Stimulated activated CD4-positive, alpha-beta T cell treated with anti-CD3 and anti-CD28 coated beads, Interleukin-2, amount 100 ng/mL, for 4 hours (primary cell): ENCODE data around the gene DTYMK.

ENCODE experiments used
- DNase-seq: peaks from one replicate; pipeline ENCODE4 v3.0.0-alpha.2; 2020; ENCODE audit warnings: low read depth

DTYMK gene

DNA sequence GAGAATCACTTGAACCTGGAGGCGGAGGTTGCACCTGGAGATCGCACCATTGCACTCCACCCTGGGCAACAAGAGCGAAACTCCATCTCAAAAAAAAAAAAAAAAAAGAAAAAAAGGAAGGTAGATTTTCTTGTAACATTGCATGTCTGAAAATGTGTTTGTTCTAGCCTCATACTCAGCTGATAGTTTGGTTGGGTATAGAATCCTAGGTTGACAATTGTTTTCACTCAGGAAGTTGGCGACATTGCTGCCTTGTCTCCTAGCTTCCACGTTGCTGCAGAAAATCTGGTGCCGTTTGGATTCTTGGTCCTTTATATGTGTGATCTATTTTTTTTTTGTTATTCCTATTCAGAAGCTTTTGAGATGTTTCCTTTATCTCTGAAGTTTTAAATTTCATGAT is 19.9 kb upstream of the DTYMK start:
- no peak for DNase-seq

DNA sequence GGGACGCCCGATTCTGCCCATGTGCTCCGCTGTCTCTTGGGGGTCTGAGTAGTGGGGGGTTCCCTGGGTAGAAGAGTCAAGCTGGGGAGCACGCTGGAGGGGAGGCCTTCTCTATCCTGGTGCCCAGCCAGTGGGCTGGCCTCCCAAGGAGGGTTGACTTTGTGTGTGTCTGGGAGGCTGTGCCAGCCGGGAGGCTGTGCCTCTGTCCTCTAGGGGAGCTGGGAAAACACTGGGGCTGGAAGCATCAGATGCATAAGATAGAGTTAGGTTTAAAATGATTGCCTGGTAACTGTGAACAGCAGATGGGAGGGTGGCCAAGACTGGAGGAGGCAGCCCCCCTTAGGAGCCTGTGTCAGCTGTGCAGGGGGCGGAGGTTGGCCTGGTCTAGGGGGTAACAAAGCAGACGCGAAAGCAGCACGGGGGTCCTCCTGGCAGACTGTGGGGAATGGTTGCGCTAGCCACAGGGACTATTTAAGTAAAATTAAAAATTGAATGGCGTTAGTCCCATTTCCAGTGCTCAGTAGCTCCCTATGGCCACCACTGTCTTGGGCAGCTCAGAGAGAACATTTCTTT is 16.5 kb upstream of the DTYMK start:
- DNase-seq: no peak

- peak; percentile 89 for DNase-seq
Observed at GRCh38 chr2:241702155-241703031, 15.8 kb upstream of the DTYMK start.

DNA sequence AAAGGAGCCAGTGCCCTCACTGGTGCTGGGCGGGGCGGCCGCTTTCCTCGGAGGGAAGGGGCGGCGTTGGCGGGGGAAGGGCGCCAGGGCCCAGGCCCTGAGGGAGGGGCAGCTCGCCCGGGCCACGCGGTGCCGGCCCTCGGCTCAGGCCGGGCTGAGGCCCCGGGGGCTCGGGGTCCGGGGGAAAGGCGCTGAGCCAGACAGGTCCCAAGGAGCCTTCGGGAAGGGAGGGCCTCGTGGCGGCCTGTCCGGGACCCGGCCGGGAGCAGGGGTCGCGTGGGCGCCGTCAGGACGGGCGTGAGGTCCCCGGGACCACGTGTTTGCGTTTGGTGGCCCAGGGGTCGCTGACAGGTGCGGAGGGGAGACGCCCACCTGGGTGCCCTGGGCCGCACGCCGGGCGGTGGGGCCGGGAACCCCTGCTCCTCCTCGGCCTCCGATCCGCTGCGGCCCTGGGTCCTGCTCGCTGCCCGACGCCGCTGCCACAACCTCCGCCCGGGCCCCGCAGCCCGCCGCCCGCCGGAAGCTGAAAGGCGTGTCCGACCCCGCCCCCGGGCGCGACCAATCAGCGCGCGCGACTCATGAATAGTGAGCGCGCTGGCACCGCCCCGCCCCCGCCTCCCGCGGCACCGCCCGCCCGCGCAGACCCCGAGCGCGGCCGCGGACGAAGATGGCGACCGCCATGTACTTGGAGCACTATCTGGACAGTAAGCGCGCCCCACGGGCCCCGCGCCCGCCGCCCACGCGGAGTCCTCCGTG is 15.0 kb upstream of the DTYMK start, which contains the start of gene ING5:
Gene ING5 (plus strand): TSS at position 641 of the 756 bp plus-strand sequence. CDS start 27 bp downstream, at position 668.
- peak; percentile 95 for DNase-seq

- no peak for DNase-seq
Observed at GRCh38 chr2:241701149-241701398, 14.5 kb upstream of the DTYMK start.

DNA sequence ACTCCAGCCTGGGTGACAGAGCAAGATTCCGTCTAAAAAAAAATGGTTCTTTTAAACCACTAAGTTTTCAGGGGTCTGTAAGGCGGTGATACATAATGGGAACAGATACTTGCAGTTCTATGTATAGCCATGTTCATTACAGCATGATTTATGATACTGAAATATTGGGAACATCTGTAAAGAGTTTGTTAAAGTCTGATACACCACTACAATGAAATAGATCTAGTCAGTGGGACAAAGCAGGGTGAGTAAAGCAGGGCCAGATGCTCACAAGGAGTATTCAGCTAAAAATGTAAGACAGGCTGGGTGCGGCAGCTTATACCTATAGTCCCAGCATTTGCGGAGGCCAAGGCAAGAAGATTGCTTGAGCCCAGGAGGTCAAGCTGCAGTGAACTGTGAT is 9.0 kb upstream of the DTYMK start:
- no peak for DNase-seq

GRCh38 chr2:241692448-241692847 is 5.8 kb upstream of the DTYMK start:
- DNase-seq: no peak

DNA sequence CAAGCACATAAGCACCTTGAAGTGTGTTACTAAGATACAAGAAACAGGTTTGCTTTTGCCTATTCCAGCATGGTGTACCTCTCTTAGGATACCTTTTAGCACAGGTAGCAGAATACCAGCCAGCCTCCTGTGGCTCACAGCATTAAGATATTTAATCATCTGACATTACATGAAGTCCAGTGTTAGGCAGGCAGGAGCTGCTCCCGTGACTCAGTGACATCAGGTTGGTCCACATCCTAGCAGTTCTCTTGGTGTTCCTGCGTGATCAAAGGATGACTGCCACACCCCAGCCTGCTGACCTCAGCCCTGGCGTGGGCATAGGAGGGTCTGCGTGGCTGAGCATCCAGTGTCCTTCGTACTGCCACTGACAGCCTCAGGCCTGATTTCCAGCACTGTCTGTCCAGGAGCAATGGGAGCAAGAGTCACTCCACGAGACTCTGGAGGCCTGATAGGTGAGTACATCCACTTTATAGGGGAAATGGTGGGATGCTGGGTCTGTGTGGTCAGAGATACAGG is 3.6 kb upstream of the DTYMK start:
- DNase-seq: no peak

GRCh38 chr2:241689306-241689705 is 2.7 kb upstream of the DTYMK start:
- DNase-seq: no peak

DNA sequence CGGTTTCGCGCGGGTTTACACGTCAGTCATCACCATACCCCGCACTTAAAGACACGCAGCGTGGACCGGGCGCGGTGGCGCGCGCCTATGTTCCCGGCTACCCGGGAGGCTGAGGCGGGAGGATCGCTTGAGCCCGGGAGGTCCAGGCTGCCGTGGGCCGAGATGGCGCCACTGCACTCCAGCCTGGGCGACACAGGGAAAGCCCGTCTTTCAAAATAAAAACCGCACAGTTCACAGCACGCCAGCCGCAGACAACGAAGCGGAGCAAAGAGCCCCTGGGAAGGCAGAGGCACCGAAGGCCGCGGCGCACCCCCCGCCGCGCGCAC is 328 bp downstream of the DTYMK start:
- no peak for DNase-seq

DNA sequence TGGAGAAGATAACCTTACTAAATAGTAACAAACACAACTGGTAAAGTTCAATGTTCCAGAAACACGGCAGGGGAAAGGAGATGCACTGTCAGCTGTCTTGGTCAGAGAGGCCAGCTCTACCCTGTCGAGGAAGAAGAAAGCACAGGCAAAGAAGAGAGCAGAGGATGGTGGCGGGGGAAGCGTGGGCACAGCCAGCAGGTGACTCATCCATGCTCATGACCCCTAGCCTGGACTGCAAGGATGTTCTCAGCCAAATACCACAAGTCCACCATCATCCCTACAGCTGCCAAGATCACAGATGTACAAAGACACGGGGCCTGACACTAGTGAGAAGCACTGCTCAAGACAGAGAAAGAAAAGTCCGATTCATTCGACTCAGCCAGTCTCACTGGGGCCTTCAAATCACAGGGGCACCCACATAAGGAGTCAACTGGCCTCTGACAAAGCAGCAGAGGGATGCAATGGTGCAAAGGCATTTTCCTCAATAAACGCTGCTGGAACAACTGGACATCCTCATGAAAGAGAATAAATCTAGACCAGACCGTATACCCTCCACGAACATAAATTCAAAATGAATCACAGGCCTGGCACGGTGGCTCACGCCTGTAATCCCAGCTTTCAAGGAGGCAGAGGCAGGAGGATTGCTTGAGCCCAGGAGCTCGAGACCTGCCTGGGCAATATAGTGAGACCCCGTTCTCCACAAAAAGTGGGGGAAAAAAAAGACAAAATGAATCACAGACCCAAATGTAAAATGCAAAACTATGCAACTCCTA is 5.6 kb downstream of the DTYMK start:
- no peak for DNase-seq

DNA sequence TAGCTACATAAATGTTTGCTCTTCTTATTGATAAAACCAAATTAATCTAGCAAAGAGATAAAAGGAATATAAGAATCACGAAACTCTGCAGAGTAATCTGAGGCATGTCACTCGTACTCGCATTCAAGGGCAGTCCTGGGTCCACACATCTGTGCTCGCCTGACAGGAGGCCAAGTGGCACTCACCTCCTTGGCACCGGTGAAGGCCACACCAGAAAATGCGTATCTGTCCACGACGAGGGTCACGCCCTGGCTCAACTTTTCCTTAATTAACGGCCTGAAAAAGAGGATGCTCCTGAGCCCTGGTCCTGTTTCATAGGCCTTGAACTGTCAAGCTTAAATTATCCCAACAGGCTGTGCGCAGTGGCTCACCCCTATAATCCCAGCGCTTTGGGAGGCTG is 6.6 kb downstream of the DTYMK start:
- no peak for DNase-seq

DNA sequence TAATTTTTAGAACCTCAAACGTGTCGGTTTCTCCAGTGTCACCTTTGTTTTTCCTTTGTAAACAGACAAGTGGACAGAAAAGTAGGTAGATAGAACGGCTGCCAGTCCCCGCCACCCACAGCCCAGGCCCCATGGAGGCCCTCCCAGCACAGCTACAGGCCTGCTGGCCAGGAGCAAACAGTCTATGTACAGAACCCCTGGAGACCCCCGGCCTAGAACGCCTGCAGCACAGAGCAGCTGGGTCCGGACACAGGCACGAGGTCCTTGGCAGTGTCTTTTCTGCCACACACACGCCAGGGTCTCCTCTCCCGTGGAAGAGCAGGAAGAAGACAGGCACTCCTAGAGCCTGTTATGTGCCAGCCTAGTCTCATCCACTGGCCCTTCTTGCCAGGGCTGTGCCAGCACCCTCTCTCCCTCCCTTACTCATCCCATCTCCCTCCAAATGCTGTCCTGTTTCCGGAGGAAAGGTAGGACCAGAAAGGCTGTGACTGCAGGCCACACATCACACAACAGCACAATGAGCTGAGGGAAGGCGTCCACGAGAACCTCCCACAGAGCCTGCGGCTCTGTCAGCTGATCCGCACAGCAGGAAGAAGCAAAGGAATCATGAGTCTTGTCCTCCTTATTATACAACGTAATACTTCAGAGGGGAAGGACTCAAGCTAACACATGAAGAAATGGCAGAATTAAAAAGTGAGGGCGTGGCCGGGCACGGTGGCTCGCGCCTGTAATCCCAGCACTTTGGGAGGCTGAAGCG is 7.7 kb downstream of the DTYMK start:
- no peak for DNase-seq

DNA sequence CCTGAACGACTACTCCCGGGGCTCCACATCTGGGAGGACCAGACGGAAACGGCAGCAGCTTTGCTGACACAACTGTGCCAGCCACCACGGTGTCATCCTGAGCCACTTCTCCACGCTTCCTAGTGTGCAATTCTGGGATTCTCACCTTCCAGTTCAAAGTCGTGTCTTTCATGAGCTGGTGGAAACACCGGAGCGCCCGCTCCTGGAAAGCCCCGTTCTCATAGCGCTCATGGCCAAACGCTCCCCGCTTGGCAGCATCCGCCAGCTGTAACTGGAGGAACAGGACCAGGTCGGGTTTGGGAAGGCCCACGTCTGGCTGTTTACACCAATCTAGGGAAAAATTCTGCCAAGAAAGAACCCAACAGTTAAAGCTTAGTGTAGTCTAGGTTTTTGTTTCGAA is 8.3 kb downstream of the DTYMK start:
- DNase-seq: no peak

DNA sequence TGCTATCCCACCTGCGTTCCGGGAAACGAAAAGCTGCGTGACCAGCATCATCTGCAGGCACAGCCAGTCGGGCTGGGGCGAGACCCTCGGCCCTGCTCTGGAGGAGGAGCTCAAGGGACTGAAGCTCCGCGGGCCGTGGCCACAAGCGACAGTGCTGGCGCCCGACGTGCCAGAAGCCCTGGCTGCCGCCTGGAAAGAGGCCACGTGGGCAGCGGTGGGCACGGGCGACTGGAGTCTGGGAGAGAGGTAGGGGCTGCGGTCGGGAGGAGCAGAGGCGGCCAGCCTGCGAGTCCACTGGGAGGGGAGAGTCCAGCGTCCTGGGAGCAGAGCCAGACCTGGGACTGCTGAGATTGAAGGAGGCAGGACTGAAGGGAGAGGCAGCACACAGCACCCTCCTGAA is 9.2 kb downstream of the DTYMK start:
- no peak for DNase-seq

- no peak for DNase-seq
Observed at GRCh38 chr2:241676665-241677064, 9.9 kb downstream of the DTYMK start.

GRCh38 chr2:241675885-241676284 is 10.7 kb downstream of the DTYMK start:
- no peak for DNase-seq

DNA sequence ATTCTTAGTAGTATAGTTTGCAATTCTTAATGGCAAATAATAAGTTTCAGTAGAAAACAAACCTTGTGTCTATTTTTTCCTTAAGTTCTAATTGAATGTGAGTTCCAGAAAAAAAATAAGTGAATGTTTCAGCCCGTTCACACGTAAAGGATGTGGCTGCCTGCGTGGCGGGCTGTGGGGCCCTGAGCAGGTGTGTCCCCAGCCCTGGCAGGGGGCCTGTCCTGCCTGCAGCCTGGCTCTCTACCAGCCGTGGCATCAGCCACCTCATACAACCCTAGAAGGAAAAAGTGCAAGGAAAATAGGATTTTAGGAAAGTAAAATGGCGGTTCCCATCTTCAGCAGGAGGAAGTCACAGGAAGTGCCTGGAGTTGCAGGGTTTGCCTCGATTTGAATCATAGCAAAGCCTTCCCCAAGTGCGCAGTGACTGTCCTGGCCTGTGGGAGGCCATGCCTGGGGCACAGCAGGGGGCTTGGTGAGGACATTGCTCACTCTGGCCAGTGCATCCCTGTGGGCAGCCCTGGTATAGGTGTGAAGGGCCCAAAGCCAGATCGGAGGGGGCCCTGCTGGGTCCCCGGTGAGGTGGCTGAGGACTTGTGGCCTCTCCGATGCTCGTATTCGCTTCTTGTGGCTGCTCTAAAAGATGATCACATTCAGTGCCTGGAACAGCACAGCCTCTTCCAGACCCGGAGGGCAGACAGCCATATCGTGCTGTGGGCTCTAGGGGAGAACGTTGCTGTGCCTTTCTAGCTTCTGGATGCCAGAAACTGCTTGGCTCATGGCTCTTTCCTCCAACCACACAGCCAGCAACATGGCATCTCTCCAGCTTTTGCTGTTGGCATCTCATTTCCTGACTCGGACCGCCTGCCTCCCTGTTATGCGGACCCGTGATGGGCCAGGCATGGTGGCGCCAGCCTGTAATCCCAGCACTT is 12.6 kb downstream of the DTYMK start:
- no peak for DNase-seq

GRCh38 chr2:241673189-241673663 is 13.4 kb downstream of the DTYMK start:
- DNase-seq: no peak
